Right atrium auricular region (tissue), 2 donors: Measurements from ENCODE around the gene ELP2. TPM values are rescaled to one million over a fixed set of nuclear protein-coding genes. Genes with fewer than 3 reads are reported as not detected.
"Not testable (repeated sequence)": the region's sequence is repeated elsewhere in the genome, so short reads cannot be mapped to it uniquely, and the experiment has no call there.

Experiments
- DNase-seq: peaks from one replicate; pipeline ENCODE4 v3.0.0-alpha.2; 2019; ENCODE audit warnings: low spot score
- H3K27ac ChIP-seq, 2 donors: fragments of 200-600 bp; sonication (generic); 1 replicate in 1 of 2; 2 replicates in 1 of 2; pipeline ENCODE4 v1.5.1; 2016 to 2019
- H3K27me3 ChIP-seq, 2 donors: fragments of 200-600 bp; sonication (generic); one replicate each; pipeline versions ENCODE4 v1.5.1 to v1.6.0; 2017 to 2019
- H3K36me3 ChIP-seq: fragments of 200-600 bp; sonication (generic); one replicate; pipeline ENCODE4 v1.5.1; 2016
- H3K4me1 ChIP-seq, 2 donors: fragments of 200-600 bp; sonication (generic); one replicate each; pipeline versions ENCODE4 v1.5.1 to v1.6.0; 2017 to 2019
- H3K4me3 ChIP-seq, 2 donors: fragments of 200-600 bp; sonication (generic); 1 replicate in 1 of 2; 2 replicates in 1 of 2; pipeline ENCODE4 v1.5.1; 2017 to 2019; ENCODE audit warnings: mild to moderate bottlenecking in 1 of 2, moderate library complexity in 1 of 2
- H3K9me3 ChIP-seq, 2 donors: fragments of 200-600 bp; sonication (generic); one replicate each; pipeline ENCODE4 v1.5.1; 2019
- total RNA-seq, 2 donors: library from RNA; depleted of rRNA; stranded (reverse); fragments of >200 nt; gene quantifications; one replicate each; pipeline ENCODE4 v1.1.0, GENCODE V29; 2016
- TF ChIP-seq, protein P1 (sequence below), 2 donors: fragments of 200-600 bp; sonication (generic); IDR thresholded peaks; one replicate each; pipeline ENCODE4 v1.5.1; 2019; ENCODE audit warnings: antibody characterized with exemption in 2 of 2

Gene ELP2
- total RNA-seq, 2 donors from 2014 or later: 21.7 to 31.4 TPM

DNA sequence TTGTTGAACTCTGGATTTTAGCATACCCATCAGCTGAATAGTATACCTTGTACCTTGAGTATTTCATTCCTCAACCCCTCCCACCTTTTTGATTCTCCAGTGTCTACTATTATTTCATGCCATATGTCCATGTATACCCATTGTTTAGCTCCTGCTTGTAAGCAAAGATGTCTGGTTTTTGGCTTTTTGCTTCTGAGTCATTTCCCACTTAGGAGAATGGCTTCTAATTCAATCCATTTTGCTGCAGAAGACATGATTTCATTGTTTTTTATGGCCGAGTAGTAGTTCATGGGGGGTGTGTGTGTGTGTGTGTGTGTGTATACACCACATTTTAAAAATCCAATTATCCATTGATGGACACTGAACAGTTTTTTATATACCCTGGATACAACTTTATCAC is 33.3 kb downstream of the ELP2 start:
- DNase-seq: no peak
- H3K27me3 ChIP-seq: no peaks in the 10 kb centered on the region
- TF ChIP-seq, protein P1, sequence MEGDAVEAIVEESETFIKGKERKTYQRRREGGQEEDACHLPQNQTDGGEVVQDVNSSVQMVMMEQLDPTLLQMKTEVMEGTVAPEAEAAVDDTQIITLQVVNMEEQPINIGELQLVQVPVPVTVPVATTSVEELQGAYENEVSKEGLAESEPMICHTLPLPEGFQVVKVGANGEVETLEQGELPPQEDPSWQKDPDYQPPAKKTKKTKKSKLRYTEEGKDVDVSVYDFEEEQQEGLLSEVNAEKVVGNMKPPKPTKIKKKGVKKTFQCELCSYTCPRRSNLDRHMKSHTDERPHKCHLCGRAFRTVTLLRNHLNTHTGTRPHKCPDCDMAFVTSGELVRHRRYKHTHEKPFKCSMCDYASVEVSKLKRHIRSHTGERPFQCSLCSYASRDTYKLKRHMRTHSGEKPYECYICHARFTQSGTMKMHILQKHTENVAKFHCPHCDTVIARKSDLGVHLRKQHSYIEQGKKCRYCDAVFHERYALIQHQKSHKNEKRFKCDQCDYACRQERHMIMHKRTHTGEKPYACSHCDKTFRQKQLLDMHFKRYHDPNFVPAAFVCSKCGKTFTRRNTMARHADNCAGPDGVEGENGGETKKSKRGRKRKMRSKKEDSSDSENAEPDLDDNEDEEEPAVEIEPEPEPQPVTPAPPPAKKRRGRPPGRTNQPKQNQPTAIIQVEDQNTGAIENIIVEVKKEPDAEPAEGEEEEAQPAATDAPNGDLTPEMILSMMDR (IDR thresholded peaks at IDR 0.05): no peak
- H3K4me1 ChIP-seq: no peaks in the 10 kb centered on the region
- H3K4me3 ChIP-seq: no peak overlapping the region
- H3K9me3 ChIP-seq: no peaks in the 10 kb centered on the region
- no peak overlapping the region for H3K27ac ChIP-seq
- H3K36me3 ChIP-seq: peaks cover 67% of the 10 kb centered on the region

DNA sequence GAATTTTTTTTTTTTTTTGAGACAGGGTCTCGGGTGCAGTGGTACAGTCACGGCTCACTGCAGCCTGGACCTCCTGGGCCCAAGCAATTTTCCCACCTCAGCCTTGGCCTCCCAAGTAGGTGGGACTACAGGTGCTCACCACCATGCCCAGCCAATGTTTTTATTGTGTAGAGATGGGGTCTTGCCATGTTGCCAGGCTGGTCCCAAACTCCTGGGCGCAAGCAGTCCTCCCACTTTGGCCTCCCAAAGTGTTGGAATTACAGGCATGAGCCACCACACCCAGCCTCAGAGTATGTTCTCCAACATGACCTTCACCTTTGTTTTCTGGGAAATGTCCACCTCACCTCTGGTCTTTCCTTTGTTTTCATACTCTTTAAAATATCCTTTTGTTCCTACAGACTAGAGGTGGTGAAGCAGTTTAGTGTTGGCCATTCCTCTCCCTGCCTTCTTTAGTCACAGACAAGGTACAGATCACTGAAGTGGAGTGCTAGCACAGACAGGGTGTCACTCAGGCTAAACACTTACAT is 38.1 kb downstream of the ELP2 start:
- no peak overlapping the region for H3K27ac ChIP-seq
- H3K36me3 ChIP-seq: peaks cover 72% of the 10 kb centered on the region
- no peaks in the 10 kb centered on the region for H3K4me1 ChIP-seq
- TF ChIP-seq, protein P1 (IDR thresholded peaks at IDR 0.05): no peak
- no peaks in the 10 kb centered on the region for H3K27me3 ChIP-seq
- H3K4me3 ChIP-seq: no peak overlapping the region
- H3K9me3 ChIP-seq: no peaks in the 10 kb centered on the region
- no peak for DNase-seq

DNA sequence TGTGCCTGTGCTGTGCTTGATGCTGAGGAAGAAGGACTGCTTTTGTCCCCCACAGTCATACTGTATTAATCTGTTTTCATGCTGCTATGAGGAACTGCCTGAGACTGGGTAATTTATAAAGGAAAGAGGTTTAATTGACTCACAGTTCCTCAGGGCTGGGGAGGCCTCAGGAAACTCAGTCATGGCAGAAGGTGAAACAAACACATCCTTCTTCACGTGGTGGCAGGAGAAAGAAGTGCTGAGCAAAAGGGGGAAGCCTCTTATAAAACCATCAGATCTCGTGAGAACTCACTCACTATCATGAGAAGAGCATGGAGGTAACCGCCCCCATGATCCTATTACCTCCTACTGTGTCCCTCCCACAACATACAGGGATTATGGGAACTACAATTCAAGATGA is 38.6 kb downstream of the ELP2 start:
- DNase-seq, H3K9me3 ChIP-seq, H3K27ac ChIP-seq, H3K27me3 ChIP-seq, H3K4me1 ChIP-seq, H3K4me3 ChIP-seq: not testable (repeated sequence)
- peaks cover 75% of the 10 kb centered on the region for H3K36me3 ChIP-seq

DNA sequence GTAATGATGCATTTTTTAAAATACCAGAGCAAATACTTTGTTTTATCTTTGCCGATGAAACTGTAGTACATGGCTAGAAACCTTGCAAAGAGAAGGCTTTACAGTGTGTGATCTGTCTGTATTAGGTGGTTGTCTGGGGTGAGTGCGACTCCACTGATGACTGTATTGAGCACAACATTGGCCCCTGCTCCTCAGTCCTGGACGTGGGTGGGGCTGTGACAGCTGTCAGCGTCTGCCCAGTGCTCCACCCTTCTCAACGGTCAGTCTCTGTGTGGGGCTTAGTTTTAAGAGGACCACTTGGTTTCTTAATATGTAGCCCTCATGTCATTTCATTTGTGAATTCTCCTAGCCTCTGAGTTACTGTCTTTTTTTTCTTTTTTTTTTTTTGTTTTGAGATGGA is 40.2 kb downstream of the ELP2 start:
- Histone ChIP-seq H3K9me3 (no peaks in the 10 kb centered on the region), H3K36me3 (peaks cover 77% of the 10 kb centered on the region), H3K27ac (no peak overlapping the region), H3K4me3 (no peak overlapping the region), H3K4me1 (no peaks in the 10 kb centered on the region), H3K27me3 (no peaks in the 10 kb centered on the region)
- no peak for DNase-seq
- TF ChIP-seq, protein P1 (IDR thresholded peaks at IDR 0.05): no peak

DNA sequence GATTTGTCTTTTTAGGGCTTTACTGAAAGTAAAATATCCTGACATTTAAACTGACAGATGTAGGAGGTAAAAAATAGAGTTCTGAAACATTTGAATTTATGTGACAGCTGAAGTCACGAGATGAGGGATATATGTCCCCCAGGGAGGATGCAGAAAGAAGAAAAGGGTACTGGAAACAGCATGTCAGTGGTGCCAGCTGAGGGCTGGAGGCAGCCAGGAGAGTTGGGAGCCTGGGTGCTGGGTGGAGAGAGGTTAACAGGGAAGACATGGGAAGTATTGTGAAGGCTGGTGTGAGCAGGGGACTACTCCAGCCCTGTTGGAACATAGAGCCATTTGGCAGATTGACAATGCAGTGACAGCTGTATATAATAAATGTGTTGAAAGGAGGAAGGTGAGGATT is 45.8 kb downstream of the ELP2 start:
- no peak overlapping the region for H3K27ac ChIP-seq
- peaks cover 52% of the 10 kb centered on the region for H3K36me3 ChIP-seq
- DNase-seq: no peak
- no peaks in the 10 kb centered on the region for H3K9me3 ChIP-seq
- no peak overlapping the region for H3K4me3 ChIP-seq
- H3K27me3 ChIP-seq: no peaks in the 10 kb centered on the region
- TF ChIP-seq, protein P1 (IDR thresholded peaks at IDR 0.05): no peak
- H3K4me1 ChIP-seq: peaks cover 0 to 11% of the 10 kb centered on the region in 2 donors

DNA sequence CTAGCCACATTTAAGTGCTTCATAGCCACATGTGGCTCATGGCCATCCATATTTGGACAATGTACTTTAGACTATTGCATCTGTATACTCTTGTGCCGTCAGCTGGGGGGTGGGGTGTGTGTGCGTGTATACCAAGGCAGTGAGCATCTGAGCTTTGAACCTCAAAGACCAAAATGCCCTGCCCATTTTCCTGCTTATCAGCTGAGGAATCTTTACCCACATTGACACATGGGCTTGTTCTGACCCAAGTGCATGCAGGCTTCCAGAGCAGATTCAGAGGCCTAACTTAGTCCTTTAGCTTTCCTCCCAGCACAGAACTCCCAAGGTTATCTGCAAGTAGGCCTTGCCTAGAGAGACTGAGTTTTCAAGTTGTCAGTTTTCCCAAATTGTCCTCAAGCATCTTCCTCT is 46.5 kb downstream of the ELP2 start:
- Histone ChIP-seq H3K27ac (no peak overlapping the region), H3K9me3 (no peaks in the 10 kb centered on the region), H3K4me3 (no peak overlapping the region), H3K36me3 (peaks cover 46% of the 10 kb centered on the region), H3K27me3 (no peaks in the 10 kb centered on the region), H3K4me1 (peaks cover 0 to 11% of the 10 kb centered on the region in 2 donors)
- DNase-seq: no peak
- TF ChIP-seq, protein P1 (IDR thresholded peaks at IDR 0.05): no peak
